Measurements from ENCODE around the gene ACOT8.
"Not testable (repeated sequence)": the region's sequence is repeated elsewhere in the genome, so short reads cannot be mapped to it uniquely, and the experiment has no call there.

The ACOT8 gene

DNA sequence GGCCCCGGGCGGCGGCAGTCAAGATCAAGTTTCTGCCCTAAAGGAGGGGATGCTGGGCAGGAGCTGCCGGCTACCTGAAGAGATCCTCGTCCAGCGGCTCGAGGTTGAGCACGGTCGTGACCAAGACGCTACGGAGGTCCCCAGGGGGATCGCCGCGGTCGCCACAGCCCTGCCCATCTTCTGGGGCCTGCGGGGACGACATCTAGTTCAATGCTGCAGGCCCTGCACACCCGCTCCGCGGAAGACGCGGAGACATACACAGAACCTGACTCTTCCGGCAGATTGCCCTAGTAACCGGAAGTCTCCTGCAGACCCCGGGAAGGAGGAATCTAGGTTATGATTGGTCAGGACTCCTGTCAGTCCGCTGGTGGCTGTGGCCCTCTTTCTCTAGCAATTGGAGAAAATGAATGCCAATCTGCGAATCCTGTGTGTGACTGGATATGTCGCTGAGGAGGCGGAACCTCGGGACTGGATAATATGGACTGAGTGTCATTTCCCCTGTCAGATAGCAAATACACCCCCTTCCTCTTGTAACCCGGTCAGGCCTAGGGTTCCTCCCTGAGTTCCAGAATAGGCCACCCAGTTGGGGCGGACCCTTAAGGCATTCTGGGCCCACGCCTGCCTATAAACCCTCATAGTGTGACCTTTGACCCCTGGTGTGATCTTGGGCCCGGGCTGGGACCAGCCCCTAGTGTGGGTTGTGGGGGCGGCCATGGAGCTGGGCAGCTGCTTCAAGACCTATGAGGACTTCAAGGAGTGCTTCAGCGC, at the start of gene ACOT8, which contains the start of gene ZSWIM3:
Gene ACOT8 (minus strand): TSS at position 279 of the 768 bp plus-strand sequence. CDS start 77 bp downstream, at position 202.
Gene ZSWIM3 (plus strand): TSS at position 501 of the 768 bp plus-strand sequence. CDS start 212 bp downstream, at position 713.
- peak; percentile 98 for DNase-seq

- no peak for DNase-seq
Measured at GRCh38 chr20:45905505-45906079, 48.4 kb upstream of the ACOT8 start.

DNA sequence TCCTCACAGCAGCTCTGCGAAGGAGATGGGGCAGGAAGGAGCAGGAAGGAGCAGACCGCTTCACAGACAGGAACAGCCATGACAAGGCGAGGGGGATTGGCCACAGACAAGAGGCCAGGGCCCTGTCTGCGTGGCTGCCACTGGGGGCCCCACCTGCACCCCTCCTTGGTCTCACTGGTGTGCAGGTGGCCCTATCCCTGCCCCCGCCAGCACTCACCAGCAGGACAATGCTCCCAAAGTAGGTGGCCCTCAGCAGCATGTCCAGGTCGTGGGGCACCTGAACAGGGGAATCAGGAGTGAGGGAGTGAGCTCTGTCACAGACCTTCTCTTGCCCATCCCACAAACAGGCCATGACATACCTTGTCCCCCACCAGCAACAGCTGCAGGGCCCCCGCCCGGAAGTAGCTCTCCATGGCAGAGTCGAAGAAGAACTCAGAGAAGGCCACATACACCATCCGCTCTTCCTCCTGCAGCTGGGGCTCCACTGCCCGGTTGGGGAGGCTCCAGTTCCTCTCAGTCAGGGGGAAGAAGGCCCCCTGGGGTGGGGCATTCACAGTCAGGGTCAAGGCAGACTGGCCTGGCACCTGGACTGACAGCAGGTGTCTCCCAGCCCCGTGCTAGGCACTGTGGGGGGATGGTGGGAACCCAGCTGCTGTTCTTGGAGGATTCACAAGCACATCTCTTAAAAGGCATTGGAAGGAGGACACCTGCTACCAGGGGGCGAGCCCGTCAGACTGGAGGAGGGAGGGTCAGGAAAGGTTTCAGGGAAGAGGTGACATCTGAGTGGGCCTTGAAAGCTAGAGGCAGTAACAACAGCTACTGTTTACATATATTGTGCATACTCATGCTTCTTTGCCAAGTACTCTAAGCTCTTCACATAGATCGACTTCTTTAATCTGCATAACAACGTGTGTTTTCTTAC, 47.7 kb upstream of the ACOT8 start:
- DNase-seq, result no peak

- DNase-seq, result no peak
Measured at GRCh38 chr20:45902199-45902701, 45.1 kb upstream of the ACOT8 start.

DNA sequence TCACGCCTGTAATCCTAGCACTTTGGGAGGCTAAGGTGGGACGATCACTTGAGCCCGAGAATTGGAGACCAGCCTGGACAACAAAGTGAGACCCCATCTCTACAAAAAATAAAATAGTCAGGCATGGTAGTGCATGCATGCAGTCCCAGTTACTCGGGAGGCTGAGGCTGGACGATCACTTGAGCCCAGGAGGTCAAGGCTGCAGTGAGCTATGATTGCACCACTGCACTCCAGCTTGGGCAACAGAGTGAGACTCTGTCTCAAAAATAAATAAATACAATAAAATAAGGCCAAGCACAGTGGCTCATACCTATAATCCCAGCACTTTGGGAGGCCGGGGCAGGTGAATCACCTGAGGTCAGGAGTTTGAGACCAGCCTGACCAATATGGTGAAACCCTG, 44.1 kb upstream of the ACOT8 start:
- DNase-seq, result not testable (repeated sequence)

DNA sequence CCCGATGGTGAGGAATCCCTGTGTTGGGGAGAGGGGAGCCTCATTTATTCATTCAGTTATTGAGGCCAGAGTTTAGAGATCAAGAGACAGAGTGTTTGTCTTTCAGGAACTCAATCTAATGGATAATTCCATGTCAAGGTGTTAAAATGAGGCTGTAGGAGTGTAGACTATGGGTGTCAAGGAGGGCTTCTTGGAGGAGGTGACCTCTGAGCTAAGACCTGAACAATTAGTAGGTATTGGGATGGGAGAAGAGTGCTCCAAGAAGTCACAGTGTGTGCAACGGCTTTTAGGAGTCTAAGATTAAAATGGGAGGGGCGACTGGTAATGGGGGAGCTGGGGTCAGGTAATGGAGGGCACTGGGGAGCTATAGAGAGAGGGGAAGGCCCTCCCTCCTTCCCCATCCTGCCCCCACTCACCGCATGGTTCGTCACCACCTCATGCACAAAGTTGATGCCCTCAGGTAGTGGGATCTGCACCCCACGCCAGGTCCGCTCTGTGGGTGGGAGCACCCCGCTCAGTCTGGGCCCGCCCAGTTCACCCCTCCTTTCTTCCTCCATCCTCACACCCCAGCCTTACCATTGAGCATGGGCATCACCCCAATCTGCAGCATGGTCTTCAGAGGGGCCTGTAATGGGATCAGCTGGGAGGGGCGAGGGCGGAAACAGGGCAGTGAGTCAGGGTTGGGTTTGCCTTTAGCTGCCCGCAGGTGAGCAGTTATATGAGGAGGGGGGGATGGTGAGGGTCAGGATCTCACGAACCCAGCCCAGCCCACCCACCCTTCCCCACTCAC, 42.0 kb upstream of the ACOT8 start:
- no peak for DNase-seq

DNA sequence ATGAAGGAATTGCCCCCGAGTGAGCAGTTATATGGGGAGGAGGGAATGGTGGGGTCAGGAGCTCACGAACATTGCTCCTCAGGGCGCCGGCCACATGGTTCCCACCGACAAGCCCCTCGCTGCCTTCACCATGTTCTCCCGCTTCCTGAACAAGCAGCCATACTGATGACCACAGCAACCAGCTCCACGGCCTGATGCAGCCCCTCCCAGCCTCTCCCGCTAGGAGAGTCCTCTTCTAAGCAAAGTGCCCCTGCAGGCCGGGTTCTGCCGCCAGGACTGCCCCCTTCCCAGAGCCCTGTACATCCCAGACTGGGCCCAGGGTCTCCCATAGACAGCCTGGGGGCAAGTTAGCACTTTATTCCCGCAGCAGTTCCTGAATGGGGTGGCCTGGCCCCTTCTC, 41.1 kb upstream of the ACOT8 start:
- DNase-seq, result no peak

DNA sequence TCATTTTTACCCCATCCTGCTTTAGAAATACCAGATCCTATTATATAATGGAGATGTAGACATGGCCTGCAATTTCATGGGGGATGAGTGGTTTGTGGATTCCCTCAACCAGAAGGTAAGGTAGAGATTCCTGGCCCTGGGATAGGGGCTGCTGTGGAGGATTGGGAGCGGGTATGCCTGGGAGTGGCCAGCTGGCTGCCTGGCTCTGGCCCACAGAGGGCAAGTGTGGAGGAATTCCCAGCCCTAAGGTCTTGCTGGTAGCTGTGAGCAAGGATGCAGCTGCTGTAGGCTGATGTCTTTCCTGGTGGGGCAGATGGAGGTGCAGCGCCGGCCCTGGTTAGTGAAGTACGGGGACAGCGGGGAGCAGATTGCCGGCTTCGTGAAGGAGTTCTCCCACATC, 40.5 kb upstream of the ACOT8 start:
- DNase-seq, result no peak

- no peak for DNase-seq
Measured at GRCh38 chr20:45897289-45897688, 40.1 kb upstream of the ACOT8 start.

- no peak for DNase-seq
Measured at GRCh38 chr20:45896641-45897161, 39.5 kb upstream of the ACOT8 start.

GRCh38 chr20:45894797-45895196, 37.6 kb upstream of the ACOT8 start:
- no peak for DNase-seq

DNA sequence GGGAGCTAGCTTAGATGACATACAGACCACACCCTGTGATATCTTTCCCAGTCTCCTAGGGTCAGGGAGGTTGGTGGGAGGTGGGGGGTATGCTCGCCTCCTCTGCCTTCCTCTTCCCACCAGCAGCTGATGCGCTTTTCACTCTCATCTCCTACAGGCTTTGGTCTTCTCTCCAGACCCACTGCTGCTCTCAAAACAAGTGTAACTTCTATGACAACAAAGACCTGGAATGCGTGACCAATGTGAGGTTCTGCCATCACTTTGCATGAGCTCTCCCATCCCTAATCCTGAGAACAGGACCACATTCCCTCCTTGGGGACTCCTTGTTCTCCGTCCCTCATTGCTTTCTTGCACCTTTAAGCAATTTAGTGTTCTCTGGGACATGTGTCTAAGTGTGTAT, 36.6 kb upstream of the ACOT8 start:
- no peak for DNase-seq

- no peak for DNase-seq
Measured at GRCh38 chr20:45892828-45893500, 35.8 kb upstream of the ACOT8 start.

GRCh38 chr20:45892049-45892825, 35.0 kb upstream of the ACOT8 start:
- DNase-seq, result no peak

DNA sequence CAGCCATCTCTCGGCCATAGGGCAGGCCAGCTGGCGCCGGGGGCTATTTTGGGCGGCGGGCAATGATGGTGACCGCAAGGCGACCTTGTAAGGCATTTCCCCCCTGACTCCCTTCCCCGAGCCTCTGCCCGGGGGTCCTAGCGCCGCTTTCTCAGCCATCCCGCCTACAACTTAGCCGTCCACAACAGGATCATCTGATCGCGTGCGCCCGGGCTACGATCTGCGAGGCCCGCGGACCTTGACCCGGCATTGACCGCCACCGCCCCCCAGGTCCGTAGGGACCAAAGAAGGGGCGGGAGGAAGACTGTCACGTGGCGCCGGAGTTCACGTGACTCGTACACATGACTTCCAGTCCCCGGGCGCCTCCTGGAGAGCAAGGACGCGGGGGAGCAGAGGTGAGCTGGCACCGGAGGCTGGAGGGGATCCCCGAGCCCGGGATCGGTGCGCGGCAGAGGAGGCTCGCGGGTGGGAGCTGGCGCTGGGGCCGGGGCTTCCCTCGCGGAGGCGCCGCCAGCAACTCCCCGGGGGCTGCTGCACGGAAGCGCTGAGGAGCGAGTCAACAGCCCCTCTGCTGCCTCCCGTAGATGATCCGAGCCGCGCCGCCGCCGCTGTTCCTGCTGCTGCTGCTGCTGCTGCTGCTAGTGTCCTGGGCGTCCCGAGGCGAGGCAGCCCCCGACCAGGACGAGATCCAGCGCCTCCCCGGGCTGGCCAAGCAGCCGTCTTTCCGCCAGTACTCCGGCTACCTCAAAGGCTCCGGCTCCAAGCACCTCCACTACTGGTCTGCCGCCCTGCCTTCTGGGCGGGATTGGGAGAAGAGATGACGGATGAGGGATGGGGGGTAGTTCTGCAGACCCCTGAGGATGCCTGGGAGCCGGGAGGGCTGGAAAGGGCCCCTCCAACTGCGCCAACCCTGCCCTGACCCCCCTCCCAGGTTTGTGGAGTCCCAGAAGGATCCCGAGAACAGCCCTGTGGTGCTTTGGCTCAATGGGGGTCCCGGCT, 34.1 kb upstream of the ACOT8 start, which contains the start of the genes CTSA and NEURL2:
Gene CTSA (plus strand): TSS at position 351 of the 999 bp plus-strand sequence. CDS start 234 bp downstream, at position 585.
Gene NEURL2 (minus strand): TSS at position 224 of the 999 bp plus-strand sequence. CDS start 217 bp downstream, at position 7.
- peak; percentile 95 for DNase-seq

DNA sequence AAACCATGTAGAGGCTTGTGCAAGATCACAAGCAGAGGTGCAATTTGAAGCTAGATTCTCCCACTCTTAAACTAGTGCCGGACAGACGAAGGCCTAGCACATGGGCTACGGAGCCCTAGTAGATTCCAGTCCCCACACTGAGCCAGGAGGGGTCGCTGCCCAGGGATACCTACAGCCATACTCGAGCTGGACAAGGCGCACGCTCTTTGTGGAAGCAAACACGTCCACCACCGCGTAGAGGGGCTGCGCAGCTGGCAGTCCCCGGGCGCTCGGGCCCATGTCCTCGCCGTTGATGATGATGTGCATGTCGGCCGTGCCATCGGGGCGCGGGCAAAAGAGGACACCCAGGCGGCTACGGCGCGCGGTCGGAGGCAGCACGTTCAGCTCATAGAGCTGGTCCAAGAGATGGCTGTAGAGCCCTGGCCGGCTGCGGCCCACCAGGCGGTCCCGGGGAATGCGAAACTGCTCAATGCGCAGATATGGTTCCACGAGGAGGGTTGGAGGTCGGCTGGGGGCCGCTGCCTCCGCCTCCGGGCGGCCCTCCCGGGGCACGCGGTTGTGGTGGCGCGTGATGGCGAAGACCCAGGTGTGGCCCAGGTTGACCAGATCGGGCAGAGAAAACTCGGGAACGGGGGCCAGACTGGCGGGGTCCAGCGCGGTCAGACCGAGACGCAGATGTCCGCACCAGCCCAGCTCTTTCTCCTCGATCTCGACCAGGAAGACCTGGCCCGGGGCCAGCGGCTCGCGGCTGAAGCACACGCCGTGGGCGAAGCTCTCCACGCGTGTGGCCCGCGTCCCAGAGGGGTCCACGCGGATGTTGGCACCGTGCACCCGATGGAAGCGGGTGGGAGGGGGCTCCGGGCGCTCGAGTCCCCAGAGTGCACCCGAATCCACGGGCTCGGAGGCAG, 33.1 kb upstream of the ACOT8 start:
- peak; percentile 90 for DNase-seq

DNA sequence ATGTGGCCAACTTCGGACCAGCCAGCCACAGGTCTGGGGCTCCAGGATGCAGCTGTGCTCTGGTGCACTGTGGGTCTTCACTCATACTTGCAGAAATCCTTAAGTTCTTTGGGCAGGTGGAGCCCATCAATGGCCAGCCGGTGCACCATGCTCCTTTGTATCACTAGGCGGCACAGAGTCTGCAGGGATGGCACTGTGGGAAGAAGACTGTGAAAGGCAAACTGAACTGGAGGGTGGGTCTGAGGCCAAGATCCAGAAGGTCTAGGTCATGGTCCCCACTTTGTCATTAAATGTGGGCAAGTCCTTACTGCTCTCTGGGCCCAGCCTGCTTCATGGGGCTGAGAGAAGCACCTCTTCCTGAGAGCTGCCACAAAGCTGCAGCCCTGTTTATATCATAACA, 31.5 kb upstream of the ACOT8 start:
- no peak for DNase-seq

GRCh38 chr20:45887346-45887715, 30.1 kb upstream of the ACOT8 start, which contains the start of gene SPATA25:
TSS of gene SPATA25 (minus strand) at chr20:45887622. CDS start at chr20:45887590, 32 bp downstream.
- no peak for DNase-seq
